GM23248 (cell line): ENCODE measurements around the gene NRIP3.

Source experiments
- EZH2 ChIP-seq: fragments of 200-600 bp; sonication (generic); IDR thresholded peaks from 2 replicates; pipeline ENCODE4 v1.6.1; 2018; ENCODE audit warnings: antibody characterized with exemption, mild to moderate bottlenecking; ENCODE audit not compliant: insufficient read depth, poor library complexity, severe bottlenecking
- EZH2phosphoT487 ChIP-seq: fragments of 200-600 bp; sonication (generic); IDR thresholded peaks from 2 replicates; pipeline ENCODE4 v1.6.1; 2018; ENCODE audit warnings: antibody characterized with exemption, moderate library complexity, mild to moderate bottlenecking, low read depth; ENCODE audit not compliant: insufficient read depth

DNA sequence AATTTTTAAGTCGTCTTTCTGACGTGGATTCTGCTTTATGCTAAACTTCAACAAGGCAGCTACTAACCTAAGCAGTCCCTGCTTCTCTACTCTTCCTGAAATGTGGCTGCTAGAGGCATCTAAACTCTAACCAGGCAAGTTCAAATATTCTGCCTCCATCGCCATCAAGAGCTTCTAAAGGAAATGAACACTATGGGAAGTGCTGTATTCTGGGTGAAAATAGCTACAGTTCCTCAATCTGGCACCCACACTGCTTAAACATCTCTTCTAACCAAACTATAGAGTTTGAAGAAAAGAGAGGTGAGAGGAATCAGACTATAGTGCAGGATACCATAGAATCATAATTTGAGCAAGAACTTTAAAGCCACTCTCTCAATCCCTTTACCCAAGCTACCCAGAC is 6.3 kb downstream of the NRIP3 start:
- TF ChIP-seq EZH2 (no peak), EZH2phosphoT487 (no peak)
